HG02970 (cell line): ENCODE measurements around the gene DPY19L2.
"Not testable (repeated sequence)": the region's sequence is repeated elsewhere in the genome, so short reads cannot be mapped to it uniquely, and the experiment has no call there.

Source experiments
- ATAC-seq: cut with Tn5 transposase; IDR thresholded peaks from one replicate; pipeline ENCODE4 v1.9.1; 2021; ENCODE audit warnings: mild to moderate bottlenecking, moderate library complexity, moderate number of reproducible peaks; ENCODE audit not compliant: unreplicated experiment, low FRiP score

DPY19L2 gene

DNA sequence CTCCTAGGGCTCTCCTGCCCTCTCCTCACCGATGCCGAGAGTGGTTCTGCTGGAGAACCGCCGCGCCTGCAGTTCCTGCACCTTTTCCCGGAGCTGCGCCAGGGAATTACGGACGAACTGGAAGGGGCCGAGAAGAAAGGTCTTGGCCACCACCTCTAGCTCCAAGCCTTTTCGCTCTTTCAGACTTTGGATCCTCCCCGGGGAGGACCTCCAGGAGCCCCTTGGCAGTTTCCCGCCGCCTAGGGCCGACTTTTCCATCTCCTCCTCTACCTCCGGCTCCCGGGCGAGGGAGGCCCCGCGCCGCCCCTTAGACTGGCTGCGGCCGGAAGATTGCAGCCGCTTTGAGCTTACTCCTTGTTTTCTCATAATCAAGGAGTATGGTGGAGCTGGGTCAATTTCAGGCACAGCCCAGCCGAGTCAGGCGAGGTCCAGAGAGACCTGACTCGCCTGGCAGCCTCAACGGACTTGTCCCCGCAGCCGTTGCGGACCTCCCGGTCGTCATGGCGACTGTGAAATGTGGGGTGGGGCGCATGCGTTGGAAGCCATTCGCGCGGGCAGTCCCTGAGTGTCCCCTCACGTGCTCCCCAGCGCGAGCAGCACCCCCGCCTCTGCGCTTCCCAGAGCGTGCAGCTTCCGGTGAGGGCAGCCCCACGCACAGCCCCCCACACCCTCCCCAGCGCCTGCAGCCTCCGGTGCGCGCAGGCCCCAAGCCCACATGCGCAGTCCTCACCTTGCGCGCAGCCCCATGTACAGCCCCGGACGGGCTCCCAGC, at the start of gene DPY19L2:
Gene DPY19L2 (minus strand): TSS at position 466 of the 772 bp plus-strand sequence. CDS start 100 bp downstream, at position 366.
- no peak for ATAC-seq

DNA sequence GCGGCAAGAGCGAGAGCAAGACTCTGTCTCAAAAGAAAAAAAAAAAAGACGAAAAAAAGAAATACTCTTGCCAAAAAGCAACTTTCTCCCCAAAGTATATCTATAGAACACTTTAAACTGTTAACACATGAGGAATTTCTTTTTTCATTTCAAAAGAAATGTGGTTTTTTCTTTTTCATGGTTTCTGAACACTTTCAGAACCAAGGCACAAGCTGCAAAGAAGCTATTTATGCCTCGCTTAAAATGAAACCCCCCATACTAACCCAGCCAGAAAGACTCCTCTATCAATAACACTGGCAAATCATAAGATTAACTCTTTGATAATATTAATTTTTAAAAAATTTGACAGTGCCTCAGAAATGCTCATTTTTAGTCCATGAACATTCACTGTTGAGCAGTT, 48.6 kb upstream of the DPY19L2 start:
- ATAC-seq = not testable (repeated sequence)

DNA sequence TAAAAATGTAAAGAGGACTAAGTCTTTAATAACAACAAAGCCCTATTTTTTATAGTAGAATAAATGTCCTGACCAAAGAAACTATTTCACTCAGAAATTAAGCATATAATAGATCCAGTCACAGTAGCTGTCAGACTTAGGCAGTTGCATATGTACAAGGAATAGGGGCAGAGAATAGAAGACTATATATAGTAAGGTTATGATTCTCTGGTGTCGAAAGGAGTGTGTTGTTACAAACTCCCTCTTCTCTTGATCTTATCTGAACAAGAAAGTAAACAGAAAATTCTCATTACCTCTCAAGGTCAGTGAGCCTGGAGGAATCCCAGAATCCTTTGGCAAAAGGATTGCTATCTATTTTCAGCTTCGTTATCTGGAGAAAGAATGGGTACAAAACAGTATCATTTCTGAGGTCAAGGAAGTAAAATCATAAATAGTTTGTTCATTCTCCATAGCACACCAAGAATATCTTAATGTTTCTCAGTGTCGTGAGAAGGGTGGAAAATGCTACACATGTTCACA, 46.9 kb upstream of the DPY19L2 start:
- not testable (repeated sequence) for ATAC-seq

DNA sequence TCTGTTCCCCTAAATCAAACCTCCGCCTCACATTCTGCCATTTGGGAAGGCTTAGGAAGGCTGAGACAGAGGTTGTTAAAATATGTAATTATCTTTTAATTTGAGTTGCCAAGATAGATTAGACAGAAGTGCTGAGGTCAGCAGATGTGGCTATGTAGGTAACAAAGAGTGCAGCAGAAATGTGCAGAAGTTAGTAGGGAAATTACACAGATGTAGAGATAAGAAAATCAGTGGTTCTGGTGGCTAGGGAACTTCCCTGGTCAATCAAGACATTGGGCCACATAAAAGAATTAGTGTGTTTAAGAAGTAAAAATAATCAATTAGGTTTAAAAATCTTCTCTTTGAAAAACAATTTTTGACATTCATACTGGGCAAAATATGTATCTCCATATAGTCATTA, 46.1 kb upstream of the DPY19L2 start:
- not testable (repeated sequence) for ATAC-seq

DNA sequence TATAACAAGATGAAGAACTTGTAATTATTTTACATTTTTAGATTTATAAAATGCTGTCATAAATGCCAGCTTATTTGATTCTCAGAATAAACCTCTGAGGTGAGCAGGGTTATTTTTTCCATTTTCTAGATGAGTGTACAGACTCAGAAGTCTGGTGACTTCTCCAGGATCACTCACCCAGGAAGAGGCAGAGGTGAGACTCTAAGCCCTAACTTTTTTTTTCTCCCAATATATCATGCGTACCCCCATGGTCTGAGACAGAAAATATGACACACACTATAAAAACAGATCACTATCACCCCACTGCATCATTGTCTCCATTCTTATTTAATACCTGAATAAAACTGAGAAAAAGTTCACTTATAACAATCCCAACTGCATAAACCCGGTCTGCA, 45.4 kb upstream of the DPY19L2 start:
- ATAC-seq = not testable (repeated sequence)

DNA sequence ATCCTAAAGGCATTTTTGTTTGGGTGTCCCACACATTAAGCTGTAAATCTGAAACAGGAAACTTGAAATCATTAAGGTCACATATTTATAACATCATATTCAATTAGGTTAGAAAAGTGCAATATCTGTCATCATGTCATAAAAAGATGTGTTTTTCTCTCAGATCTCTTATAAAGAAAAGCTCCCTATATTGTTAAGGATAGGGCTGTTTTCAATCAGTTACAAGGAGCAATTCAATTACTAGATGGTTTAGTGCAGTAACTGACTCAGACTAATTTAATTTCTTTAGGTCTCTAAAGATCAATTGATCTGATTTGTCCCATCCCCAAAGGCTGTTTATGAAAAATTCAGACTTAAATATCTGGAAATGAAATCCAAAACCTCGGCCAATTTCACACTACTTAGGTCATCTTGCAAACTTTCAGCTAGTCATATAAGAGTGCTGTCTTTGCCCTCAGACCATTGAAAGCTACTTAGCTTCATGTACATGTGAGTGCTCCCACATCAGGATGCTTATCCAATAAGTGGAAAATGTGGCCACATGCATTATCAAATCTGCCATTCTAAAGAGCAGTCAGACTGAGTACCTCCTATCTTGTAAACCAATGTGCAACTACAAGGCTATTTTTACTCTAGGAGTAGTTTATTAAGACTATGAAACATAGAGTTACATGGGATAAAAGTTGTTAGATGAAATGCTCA, 44.8 kb upstream of the DPY19L2 start:
- ATAC-seq = not testable (repeated sequence)

DNA sequence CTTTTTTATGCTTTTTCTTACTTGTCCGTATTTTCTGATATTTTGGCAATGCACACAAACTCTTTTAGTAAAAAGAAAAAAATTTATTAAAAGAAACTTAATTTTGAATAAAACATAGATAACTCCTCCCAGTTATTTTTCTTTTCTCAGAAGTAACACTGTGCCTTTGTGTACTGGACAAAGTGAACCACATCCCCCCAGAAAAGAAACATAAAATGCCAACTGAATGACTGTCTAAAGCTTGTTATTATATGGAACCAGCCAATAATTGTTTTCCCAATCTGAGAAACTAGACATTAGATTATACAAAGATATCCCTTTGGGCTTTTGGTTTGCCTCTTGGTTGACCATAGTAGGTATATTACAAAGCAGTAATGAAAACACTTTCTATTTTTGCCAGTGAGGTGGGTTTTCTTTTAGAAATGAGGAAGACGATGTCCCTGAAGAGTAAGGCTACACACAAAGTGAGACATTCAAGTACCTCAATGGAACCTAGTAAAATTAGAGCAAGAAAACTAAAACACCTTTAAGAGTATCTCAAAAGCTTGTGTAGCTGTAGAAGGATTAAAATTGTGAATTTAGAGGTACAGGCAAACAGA, 44.2 kb upstream of the DPY19L2 start:
- not testable (repeated sequence) for ATAC-seq

DNA sequence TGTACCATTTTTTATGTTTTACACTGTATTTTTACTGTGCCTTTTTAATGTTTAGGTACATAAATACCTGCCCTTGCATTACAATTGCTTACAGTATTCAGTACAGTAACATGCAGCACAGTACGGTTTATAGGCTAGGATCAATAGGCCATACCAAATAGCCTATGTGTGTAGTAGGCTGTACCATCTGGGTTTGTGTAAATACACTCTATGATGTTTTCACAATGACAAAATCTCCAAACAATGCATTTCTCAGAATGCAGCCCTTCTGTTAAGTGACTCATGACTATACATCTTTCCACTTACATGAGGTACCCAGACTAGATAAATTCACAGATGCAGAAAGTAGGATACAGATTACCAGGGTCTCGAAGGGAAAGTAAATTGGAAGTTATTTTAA, 43.0 kb upstream of the DPY19L2 start:
- not testable (repeated sequence) for ATAC-seq

DNA sequence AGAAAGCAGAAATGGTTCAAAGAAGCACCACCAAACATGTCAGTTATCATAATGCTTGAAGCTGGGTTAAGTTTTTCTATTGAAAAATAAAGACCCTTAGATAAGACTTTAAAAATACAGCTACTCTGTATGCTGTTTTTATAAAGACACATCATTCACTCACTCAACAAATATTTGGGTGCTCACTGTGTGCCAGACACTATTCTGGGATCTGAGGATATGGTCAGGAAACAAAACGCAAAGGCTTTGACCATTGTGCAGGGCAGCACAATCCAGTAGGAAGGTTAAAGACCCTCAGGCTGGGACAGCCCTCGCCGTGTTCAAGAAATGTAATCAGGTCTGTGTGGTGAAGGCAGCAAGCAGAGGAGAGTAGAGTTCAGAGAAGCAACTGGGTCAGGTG, 38.0 kb upstream of the DPY19L2 start:
- no peak for ATAC-seq

DNA sequence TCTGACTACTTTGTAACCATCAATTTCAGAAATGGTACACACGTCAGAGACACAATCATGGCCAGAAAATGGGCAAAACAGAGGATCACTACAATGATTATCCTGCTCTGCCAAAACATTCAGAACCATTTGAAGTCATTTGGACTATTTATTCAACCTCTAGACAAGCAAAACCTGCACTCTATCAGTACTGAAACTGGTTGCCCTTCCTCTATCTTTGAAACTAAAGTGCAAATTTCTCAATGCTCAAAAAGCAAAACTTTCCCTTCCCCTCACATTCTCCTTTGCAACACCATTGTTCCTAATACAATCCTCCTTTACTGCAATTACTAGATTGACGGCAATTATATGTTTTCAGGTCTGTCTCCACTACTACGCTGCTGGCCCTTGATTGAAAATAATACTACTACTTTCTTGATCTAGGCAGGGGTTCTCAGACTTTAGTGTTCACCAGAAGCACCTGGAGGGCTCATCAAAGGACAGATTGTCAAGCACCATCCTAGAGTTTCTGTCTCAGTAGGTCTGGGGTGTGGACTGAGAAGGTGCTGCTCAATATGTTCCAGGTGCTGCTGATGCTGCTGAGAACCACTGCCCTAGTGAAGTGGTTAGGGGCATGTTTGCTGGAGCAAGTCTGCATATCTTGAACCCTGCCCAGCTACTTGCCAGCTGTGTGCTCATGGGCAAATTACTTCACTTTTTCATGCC, 31.5 kb upstream of the DPY19L2 start:
- not testable (repeated sequence) for ATAC-seq

DNA sequence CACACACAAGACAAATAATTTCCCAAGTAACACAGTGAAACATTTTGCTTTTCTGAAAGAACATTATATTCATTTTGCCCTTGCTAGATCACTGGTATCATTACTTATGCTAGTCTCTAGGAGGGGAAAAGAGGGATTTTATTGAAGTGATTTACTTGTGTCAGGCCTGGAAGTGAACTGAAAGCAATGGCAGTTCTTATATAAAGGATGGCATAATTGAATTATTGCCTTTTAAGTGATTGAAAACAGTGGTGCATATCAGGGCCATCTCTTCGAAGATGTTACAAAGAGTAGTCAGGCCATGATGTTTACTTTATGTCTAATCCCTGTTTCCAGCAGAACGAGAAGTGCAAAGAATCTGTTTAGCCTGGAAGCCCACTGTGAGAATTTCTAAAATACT, 30.7 kb upstream of the DPY19L2 start:
- not testable (repeated sequence) for ATAC-seq

DNA sequence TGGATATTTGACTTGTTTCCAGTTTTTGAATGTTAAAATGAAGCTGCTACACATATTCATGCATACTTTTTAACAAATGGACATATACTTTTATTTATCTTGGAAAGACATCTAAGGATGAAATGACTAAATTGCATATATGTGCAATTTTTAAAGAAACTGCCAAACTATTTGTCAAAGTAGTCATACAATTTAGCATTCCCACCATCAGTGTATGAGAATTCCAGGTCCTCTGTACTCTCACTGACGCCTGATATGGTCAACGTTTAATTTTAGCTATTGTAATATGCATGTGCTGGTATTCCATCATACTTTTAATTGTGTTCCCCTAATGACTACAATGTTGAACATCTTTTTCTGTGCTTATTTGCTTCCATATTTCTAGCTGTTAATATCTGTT, 22.5 kb upstream of the DPY19L2 start:
- not testable (repeated sequence) for ATAC-seq

DNA sequence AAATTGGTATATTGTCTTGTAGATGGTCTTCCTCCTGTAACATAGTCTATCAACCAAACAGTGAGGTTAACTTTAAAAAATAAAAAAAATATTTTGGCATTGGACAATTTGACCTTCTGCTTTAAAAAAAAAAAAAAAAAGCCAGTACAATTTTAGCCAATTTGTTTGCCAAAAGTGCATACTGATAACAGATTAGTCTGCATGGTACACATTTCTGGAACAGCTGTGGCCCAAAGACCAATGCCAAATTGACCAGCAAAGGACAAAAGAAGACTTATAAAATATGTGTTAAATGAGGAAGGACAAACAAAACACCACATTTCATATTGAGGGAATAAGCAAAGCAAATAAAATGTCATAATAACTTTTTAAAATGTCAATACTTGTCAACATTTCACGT, 20.8 kb upstream of the DPY19L2 start:
- ATAC-seq = not testable (repeated sequence)

DNA sequence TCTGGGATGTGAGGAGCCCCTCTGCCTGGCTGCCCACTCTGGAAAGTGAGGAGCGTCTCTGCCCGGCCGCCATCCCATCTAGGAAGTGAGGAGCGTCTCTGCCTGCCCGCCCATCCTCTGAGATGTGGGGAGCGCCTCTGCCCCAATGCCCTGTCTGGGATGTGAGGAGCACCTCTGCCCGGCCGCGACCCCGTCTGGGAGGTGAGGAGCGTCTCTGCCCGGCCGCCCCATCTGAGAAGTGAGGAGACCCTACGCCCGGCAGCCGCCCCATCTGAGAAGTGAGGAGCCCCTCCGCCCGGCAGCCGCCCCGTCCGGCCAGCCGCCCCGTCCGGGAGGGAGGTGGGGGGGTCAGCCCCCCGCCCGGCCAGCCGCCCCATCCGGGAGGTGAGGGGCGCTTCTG, 18.3 kb upstream of the DPY19L2 start:
- not testable (repeated sequence) for ATAC-seq

DNA sequence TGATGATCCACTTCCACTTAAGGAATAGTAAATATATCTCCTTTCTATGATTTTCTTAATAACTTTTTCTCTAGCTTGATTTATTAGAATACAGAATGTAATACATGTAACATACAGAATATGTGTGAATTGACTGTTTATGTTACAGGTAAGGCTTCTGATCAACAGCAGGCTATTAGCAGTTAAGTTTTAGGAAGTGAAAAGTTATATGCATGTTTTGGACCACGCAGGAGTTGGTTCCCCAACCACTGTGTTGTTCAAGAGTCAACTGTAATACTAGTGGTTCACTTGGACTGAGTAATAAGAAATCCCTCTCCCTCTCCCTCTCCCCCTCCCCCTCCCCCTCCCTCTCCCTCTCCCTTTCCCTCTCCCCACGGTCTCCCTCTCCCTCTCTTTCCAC, 17.5 kb upstream of the DPY19L2 start:
- ATAC-seq = not testable (repeated sequence)

DNA sequence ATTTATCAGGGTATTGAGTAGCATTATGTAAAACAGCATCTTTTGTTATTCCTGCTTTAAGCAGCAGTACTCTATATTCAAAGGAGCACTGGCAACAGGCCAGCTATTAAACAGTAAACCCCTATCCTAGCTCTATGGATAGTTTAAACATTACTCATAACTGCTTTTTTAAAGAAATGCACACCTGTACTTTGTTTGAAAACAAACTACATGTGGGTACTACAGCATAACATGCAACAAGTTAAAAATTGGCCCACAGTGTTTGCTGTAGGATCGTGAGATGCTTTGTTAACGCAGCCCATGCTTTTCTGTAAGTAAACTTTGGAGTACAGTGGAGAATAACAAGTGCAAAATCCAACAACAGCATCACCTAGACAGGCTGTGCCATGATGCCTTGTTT, 14.3 kb upstream of the DPY19L2 start:
- ATAC-seq = not testable (repeated sequence)

DNA sequence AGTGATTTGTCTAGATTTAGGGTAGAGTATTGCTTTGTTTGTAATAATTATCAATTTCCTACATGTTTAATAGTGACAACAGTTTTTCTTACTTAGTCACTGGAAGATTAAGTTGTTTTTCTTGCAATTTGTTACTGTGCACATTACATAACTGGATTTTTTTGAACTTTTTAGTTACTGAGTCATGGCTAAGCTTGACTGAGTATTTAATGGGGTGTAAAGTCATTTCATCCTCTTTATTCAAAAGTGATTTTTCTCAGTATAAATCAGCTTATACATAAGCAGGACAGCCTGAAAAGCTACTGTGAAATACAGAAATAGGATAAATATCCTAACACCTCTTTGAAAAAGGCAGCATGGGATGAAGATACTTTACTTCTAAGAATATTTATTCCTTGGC, 12.5 kb upstream of the DPY19L2 start:
- not testable (repeated sequence) for ATAC-seq

DNA sequence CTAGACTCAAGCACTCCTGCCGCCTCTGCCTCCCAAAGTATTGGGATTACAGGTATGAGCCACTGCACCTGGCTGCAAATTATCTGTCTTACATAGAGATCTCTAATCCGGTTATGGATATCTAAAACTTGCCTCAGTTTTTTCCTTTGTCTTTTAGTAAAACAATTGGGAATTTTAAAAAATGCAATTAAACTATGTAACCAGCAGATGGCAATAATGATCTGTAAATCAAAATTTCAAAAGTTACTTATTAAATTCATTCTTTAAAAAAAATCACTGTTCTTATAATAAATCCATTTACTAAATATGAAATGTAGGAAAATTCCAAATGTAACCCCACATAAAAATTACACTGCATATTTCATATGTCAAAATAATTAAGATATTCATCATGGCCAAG, 4.3 kb upstream of the DPY19L2 start:
- ATAC-seq = not testable (repeated sequence)

DNA sequence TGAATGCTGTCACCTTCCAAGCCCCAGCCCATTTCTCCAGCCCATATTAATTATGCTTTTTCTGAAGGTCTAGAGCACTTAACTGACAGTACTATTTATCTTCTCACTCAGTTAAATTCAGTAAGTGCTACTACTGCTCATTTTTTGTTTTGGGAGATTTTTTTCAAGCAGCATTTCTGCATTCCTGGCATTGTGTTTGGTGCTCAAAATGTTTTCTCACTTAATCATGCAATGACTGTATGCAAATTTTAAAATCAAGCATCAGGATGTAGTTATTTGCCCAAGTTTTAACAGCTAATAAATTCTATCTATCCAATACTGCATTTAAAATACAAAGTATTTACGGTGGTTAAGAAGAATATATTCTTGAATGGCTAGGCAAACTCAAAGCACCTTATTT, 1.6 kb upstream of the DPY19L2 start:
- not testable (repeated sequence) for ATAC-seq

DNA sequence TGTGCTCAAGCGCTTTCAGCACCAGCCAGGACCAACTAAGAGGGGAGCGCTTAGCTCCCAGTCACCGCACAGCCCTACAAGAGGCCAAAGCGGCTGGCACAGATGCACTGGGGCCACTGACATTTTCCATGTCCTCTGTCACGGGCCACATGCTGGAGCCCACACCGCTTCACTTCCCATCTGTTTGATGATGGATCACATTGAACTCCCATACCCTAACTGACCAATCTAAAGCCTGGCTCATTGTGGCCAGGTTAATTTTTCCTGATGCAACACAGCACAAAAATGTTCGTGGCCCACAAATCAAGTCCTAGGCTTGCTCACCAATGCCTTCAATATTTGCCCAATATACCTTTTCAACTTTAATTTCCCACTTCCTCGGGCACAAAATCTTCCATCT, 1.1 kb upstream of the DPY19L2 start:
- not testable (repeated sequence) for ATAC-seq
